ENCODE data around the gene CCR6.

The CCR6 gene

GRCh38 chr6:167121335-167121841 is 1.5 kb upstream of the CCR6 start:
- no peak for DNase-seq

- no peak for DNase-seq
These were observed 662 bp upstream of the CCR6 start for GRCh38 chr6:167122041-167122826.

GRCh38 chr6:167124753-167125152 is 1.9 kb downstream of the CCR6 start:
- no peak for DNase-seq

GRCh38 chr6:167125410-167125809 is 2.5 kb downstream of the CCR6 start:
- DNase-seq: no peak

GRCh38 chr6:167125855-167126349 is 3.0 kb downstream of the CCR6 start:
- DNase-seq: no peak

GRCh38 chr6:167127785-167128531 is 5.1 kb downstream of the CCR6 start:
- DNase-seq: no peak

GRCh38 chr6:167129159-167129558 is 6.3 kb downstream of the CCR6 start:
- no peak for DNase-seq

- no peak for DNase-seq
These were observed 6.7 kb downstream of the CCR6 start for GRCh38 chr6:167129562-167129961.

- DNase-seq: no peak
These were observed 7.2 kb downstream of the CCR6 start for GRCh38 chr6:167130008-167130677.

GRCh38 chr6:167130712-167131684 is 8.1 kb downstream of the CCR6 start:
- DNase-seq: no peak

GRCh38 chr6:167134448-167135328 is 11.8 kb downstream of the CCR6 start:
- no peak for DNase-seq

GRCh38 chr6:167136376-167136775 is 13.5 kb downstream of the CCR6 start:
- DNase-seq: no peak

- DNase-seq: no peak
These were observed 14.2 kb downstream of the CCR6 start for GRCh38 chr6:167137081-167137480.

- no peak for DNase-seq
These were observed 15.0 kb downstream of the CCR6 start for GRCh38 chr6:167137881-167138280.

- DNase-seq: no peak
These were observed 16.9 kb downstream of the CCR6 start for GRCh38 chr6:167139761-167140160.

- no peak for DNase-seq
These were observed 17.9 kb downstream of the CCR6 start for GRCh38 chr6:167140589-167141474.

- DNase-seq: peak; percentile 49
These were observed 19.0 kb downstream of the CCR6 start for GRCh38 chr6:167141667-167142432.

- no peak for DNase-seq
These were observed 19.5 kb downstream of the CCR6 start for GRCh38 chr6:167142433-167142761.

- no peak for DNase-seq
These were observed 20.1 kb downstream of the CCR6 start for GRCh38 chr6:167143041-167143440.

Data from stimulated activated CD4-positive, alpha-beta T cell treated with anti-CD3 and anti-CD28 coated beads, Interleukin-12 subunit alpha, Interleukin-12 subunit beta, amount 100 ng/mL, for 4 hours (primary cell).